ENCODE results near the gene DGKB. TPM values are rescaled to one million over a fixed set of nuclear protein-coding genes. Genes with fewer than 3 reads are reported as not detected.

The DGKB gene
- total RNA-seq, 2 donors from 2014 or later, result 0.52 TPM; not detected in 1

DNA sequence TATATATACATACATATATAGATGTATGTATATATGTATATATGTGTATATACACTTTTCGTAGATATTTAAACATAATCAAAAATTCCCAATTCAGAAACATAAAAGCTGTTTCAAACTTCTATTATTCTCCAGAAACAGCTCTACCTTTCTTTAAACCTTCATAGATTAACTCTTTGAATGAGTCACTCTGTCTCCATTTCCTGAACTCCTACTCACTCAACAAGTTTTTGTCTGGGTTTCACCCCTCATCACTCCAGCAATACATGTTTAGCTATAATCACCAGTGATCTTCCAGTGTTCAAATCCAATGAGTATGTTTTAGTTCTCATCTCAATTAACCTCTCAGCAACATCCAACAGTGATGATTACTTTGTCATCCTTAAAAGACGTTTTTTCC is 9.6 kb downstream of the DGKB start:
- TF ChIP-seq CTCF (IDR thresholded peaks at IDR 0.05) (no peak), POLR2A (IDR thresholded peaks at IDR 0.05) (no peak)
- Histone ChIP-seq H3K27me3 (peaks cover 0 to 6% of the 10 kb centered on the region in 2 donors), H3K4me1 (no peaks in the 10 kb centered on the region), H3K27ac (no peak overlapping the region), H3K4me3 (no peak overlapping the region), H3K36me3 (replicated peaks in 1 of 2; ENCODE audit: insufficient read depth in 1 of 2, low read depth in 2 of 2) (no peaks in the 10 kb centered on the region), H3K9me3 (no peaks in the 10 kb centered on the region)
- DNase-seq, result no peak
- no peak for ATAC-seq
- intact Hi-C loops (cut with DNase I), result no loop called here
- WGBS, 2 donors, result 59 to 61% methylated on average over 2 of the region's 2 CpGs

DNA sequence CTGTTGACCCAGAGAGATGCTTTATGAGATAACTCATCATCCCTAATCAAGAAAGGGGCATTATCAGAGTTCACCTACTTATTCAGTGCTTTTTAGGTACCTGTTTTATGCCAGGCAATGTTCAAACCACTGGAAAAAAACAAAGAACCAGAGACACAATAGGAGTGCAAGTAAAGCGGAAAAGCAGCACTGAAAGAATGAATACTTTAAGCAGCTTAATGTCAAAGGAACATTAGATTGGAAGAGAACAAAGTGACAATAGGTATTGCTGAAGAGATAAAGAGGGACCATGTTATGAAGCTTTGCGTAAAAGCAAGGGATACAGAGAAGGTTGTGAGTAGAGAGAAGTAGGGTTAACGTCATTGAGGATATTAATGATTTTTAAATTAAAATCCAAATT is 11.3 kb downstream of the DGKB start:
- Histone ChIP-seq H3K27me3 (peaks cover 0 to 6% of the 10 kb centered on the region in 2 donors), H3K27ac (no peak overlapping the region), H3K9me3 (no peaks in the 10 kb centered on the region), H3K4me1 (no peaks in the 10 kb centered on the region), H3K4me3 (no peak overlapping the region), H3K36me3 (replicated peaks in 1 of 2; ENCODE audit: insufficient read depth in 1 of 2, low read depth in 2 of 2) (no peaks in the 10 kb centered on the region)
- DNase-seq, result no peak
- no peak for TF ChIP-seq POLR2A (IDR thresholded peaks at IDR 0.05)
- no peak for TF ChIP-seq CTCF (IDR thresholded peaks at IDR 0.05)
- ATAC-seq, result no peak
- intact Hi-C loops (cut with DNase I), result no loop called here
- 87 to 89% methylated on average over 3 of the region's 3 CpGs for WGBS, 2 donors

GRCh38 chr7:14888962-14889361 is 13.6 kb downstream of the DGKB start:
- no peak for DNase-seq
- Histone ChIP-seq H3K4me3 (no peak overlapping the region), H3K27ac (no peak overlapping the region)

GRCh38 chr7:14886533-14886932 is 16.0 kb downstream of the DGKB start:
- intact Hi-C loops (cut with DNase I), result no loop called here
- H3K4me1 ChIP-seq, result no peaks in the 10 kb centered on the region
- no peak for TF ChIP-seq POLR2A (IDR thresholded peaks at IDR 0.05)
- no peak for TF ChIP-seq CTCF (IDR thresholded peaks at IDR 0.05)
- H3K4me3 ChIP-seq, result no peak overlapping the region
- ATAC-seq (no peak), DNase-seq (no peak)
- H3K36me3 ChIP-seq (replicated peaks in 1 of 2; ENCODE audit: insufficient read depth in 1 of 2, low read depth in 2 of 2), result no peaks in the 10 kb centered on the region
- H3K27me3 ChIP-seq, result no peaks in the 10 kb centered on the region
- no peaks in the 10 kb centered on the region for H3K9me3 ChIP-seq
- H3K27ac ChIP-seq, result no peak overlapping the region
- WGBS, 2 donors, result 78 to 86% methylated on average over 3 of the region's 3 CpGs

More at GRCh38 chr7:14888962-14889361, 13.6 kb downstream of the DGKB start:
- Histone ChIP-seq H3K27me3 (peaks cover 0 to 6% of the 10 kb centered on the region in 2 donors), H3K4me1 (no peaks in the 10 kb centered on the region), H3K9me3 (no peaks in the 10 kb centered on the region), H3K36me3 (replicated peaks in 1 of 2; ENCODE audit: insufficient read depth in 1 of 2, low read depth in 2 of 2) (no peaks in the 10 kb centered on the region)
- no peak for ATAC-seq
- TF ChIP-seq POLR2A (IDR thresholded peaks at IDR 0.05) (no peak), CTCF (IDR thresholded peaks at IDR 0.05) (no peak)
- 22 to 35% methylated on average over 1 of the region's 1 CpG for WGBS, 2 donors
- intact Hi-C loops (cut with DNase I), result no loop called here

GRCh38 chr7:14875941-14876587 is 26.5 kb downstream of the DGKB start:
- Histone ChIP-seq H3K4me3 (no peak overlapping the region), H3K27me3 (no peaks in the 10 kb centered on the region), H3K36me3 (replicated peaks in 1 of 2; ENCODE audit: insufficient read depth in 1 of 2, low read depth in 2 of 2) (no peaks in the 10 kb centered on the region), H3K4me1 (no peaks in the 10 kb centered on the region), H3K27ac (no peak overlapping the region), H3K9me3 (no peaks in the 10 kb centered on the region)
- DNase-seq (no peak), ATAC-seq (no peak)
- intact Hi-C loops (cut with DNase I), result no loop called here
- no peak for TF ChIP-seq POLR2A (IDR thresholded peaks at IDR 0.05)
- WGBS, 2 donors, result 68 to 80% methylated on average over 8 of the region's 8 CpGs

Measured in body of pancreas (tissue), 4 donors.